Adipose tissue (tissue), 3 donors: ENCODE results near the gene EVA1A. TPM values are rescaled to one million over a fixed set of nuclear protein-coding genes. Genes with fewer than 3 reads are reported as not detected.

ENCODE experiments used
- H3K27ac ChIP-seq: one replicate; pipeline ENCODE4 v1.5.1; 2013; ENCODE audit warnings: low read depth, low read length
- WGBS, 3 donors: extraction: QIAGEN DNeasy Blood & Tissue Kit; methylation state at CpG; one replicate each; pipeline ENCODE4 v1.1.7; 2013; 5-methylcytosine and 5-hydroxymethylcytosine counted together
- polyA plus RNA-seq, 3 donors: library from polyadenylated mRNA; stranded (reverse); fragments of 200-250 nt; gene quantifications; one replicate each; pipeline ENCODE4 v1.2.3, GENCODE V29; 2013
- donor health status: healthy with polysubstance abuse.
- donor health status: Bipolar disorder and iron deficiency.
- donor health status: healthy.

The EVA1A gene
- polyA plus RNA-seq, 3 donors = 0.79 to 37.3 (median 2.4) TPM

GRCh38 chr2:75476761-75477160 lies 84.0 kb downstream of the EVA1A start:
- H3K27ac ChIP-seq = no peak overlapping the region
- 46 to 47% (median 46%) methylated on average over 2 of the region's 2 CpGs for WGBS, 3 donors

GRCh38 chr2:75475976-75476375 lies 84.8 kb downstream of the EVA1A start:
- no peak overlapping the region for H3K27ac ChIP-seq

GRCh38 chr2:75475049-75475448 lies 85.7 kb downstream of the EVA1A start:
- no peak overlapping the region for H3K27ac ChIP-seq
- WGBS, 3 donors = 70 to 77% (median 73%) methylated on average over 2 of the region's 2 CpGs

More at GRCh38 chr2:75475976-75476375, 84.8 kb downstream of the EVA1A start:
- 45 to 48% (median 46%) methylated on average over 2 of the region's 2 CpGs for WGBS, 3 donors

- WGBS, 3 donors = 76 to 83% (median 83%) methylated on average over 8 of the region's 8 CpGs
- H3K27ac ChIP-seq = no peak overlapping the region
Measured at GRCh38 chr2:75474115-75474514, 86.6 kb downstream of the EVA1A start.

GRCh38 chr2:75466708-75467311 lies 93.9 kb downstream of the EVA1A start:
- no peak overlapping the region for H3K27ac ChIP-seq
- 51 to 58% (median 52%) methylated on average over 3 of the region's 3 CpGs for WGBS, 3 donors

GRCh38 chr2:75465317-75465984 lies 95.3 kb downstream of the EVA1A start:
- no peak overlapping the region for H3K27ac ChIP-seq
- 33 to 74% (median 67%) methylated on average over 1 of the region's 1 CpG for WGBS, 3 donors

DNA sequence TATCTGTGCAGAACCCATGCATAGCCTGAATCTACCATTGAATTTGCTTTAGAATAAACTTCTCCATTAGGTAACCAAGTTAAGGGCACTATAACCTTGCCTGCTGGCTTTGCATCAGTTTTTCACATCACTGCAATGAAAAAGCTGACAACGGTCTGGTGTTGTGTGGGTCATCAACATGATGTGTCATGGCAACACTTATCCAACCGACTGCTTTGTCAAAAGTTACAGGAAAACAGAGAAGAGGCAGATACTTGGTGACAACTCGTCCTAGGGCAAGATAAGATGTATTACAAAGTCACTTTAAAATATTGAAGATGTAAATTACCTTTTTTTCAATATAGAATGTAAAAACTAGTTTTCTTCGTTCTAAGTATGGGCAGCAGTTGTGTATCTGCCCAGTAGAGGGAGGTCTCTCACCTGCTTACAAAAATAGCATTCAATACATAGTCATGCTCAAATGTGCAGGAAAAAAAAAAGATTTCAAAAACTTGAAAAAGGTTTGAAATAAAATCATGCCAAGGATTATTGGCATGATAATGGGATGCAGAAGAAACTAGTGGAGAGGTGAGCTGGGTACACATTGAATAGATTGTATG lies 96.3 kb downstream of the EVA1A start:
- 32 to 40% (median 38%) methylated on average over 4 of the region's 4 CpGs for WGBS, 3 donors
- H3K27ac ChIP-seq = no peak overlapping the region

DNA sequence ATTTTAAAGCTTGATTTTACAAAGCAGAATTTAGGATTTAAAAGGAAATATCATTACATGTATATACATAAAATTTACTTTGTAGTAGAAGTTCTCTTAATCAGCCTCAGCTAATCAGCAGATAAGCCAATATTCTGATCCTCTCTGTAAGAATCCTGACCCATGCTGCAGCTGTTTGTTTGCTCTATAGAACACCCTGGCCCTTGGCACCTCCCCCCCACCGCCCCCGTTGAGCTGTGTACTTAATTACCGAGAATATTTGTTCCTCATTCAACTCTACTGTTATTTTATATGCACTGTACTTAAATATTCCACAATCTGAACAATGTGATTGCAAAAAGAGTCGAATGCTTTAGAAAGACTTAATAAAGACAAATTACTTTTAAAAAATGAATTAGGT lies 98.0 kb downstream of the EVA1A start:
- no peak overlapping the region for H3K27ac ChIP-seq
- 41 to 62% (median 61%) methylated on average over 4 of the region's 4 CpGs for WGBS, 3 donors

DNA sequence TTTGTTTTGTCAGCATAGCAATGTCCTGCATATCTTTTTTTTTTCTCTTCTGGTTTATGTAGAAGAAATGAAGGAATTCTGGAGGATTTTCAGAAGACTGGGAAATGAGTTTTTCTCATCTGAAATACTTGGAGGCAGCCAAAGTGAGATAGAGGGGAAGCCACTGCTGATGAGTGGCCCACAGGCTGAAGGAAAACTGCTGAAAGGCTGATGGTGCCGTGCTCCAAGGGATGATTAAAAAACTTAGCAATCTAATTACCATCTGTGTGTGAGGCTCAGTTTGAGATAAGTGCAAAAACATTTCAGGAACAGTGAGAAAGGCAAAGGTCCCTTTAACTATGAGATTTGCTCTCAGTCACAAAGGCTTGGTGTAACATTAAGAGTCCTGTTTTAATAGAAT lies 98.5 kb downstream of the EVA1A start:
- 38 to 66% (median 57%) methylated on average over 1 of the region's 1 CpG for WGBS, 3 donors
- no peak overlapping the region for H3K27ac ChIP-seq

DNA sequence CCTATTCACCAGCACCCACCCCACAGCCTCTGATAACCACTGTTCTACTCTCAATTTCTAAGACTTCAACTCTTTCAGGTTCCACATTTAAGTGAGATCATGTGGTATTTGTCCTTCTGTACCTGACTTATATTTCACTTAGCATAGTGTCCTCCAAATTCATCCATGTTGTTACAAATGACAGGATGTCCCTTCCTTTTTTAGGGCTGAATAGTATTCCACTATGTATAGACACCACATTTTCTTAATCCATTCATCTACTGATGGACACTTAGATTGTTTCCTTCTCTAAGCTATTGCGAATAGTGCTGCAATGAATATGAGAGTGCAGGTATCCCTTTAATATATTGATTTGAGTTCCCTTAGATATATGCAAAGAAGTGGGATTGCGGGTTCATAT lies 100.1 kb downstream of the EVA1A start:
- 97 to 99% (median 99%) methylated on average over 2 of the region's 2 CpGs for WGBS, 3 donors
- no peak overlapping the region for H3K27ac ChIP-seq

DNA sequence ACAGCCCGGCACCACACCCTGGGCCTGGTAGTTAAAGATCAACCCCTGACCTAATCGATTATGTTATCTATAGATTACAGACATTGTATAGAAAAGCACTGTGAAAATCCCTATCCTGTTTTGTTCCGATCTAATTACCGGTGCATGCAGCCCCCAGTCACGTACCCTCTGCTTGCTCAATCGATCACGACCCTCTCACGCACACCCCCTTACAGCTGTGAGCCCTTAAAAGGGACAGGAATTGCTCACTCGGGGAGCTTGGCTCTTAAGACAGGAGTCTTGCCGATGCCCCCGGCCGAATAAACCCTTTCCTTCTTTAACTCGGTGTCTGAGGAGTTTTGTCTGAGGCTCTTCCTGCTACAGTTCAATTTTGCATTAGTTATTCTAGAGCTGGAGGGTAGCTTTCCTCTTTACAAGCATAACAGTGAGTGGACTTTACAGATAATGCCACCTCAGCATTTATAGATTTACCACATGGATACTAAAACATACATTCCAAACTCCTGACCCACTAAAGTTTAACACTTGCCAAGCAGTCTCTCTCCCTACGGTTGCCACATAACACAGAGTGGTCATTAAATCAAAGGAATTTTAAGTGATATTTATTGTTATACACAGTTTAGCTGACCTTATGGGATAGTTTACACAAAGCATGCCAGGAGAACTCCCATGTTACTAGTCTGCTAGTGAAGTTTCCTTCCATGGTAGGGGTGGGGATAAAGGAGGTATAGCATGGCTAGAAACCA lies 101.0 kb downstream of the EVA1A start:
- 57 to 83% (median 79%) methylated on average over 14 of the region's 14 CpGs for WGBS, 3 donors
- no peak overlapping the region for H3K27ac ChIP-seq

GRCh38 chr2:75458201-75458600 lies 102.5 kb downstream of the EVA1A start:
- no peak overlapping the region for H3K27ac ChIP-seq
- WGBS, 3 donors = 85 to 93% (median 90%) methylated on average over 1 of the region's 1 CpG

- 80 to 84% (median 83%) methylated on average over 4 of the region's 4 CpGs for WGBS, 3 donors
- no peak overlapping the region for H3K27ac ChIP-seq
Measured at GRCh38 chr2:75456825-75457224, 103.9 kb downstream of the EVA1A start.

GRCh38 chr2:75456111-75456510 lies 104.6 kb downstream of the EVA1A start:
- 90 to 97% (median 91%) methylated on average over 3 of the region's 3 CpGs for whole genome bisulfite sequencing, 3 donors
- no peak overlapping the region for H3K27ac ChIP-seq

- no peak overlapping the region for H3K27ac ChIP-seq
- 64 to 74% (median 71%) methylated on average over 2 of the region's 2 CpGs for WGBS, 3 donors
Measured at GRCh38 chr2:75454241-75454620, 106.5 kb downstream of the EVA1A start.

GRCh38 chr2:75453384-75454240 lies 107.1 kb downstream of the EVA1A start:
- H3K27ac ChIP-seq = no peak overlapping the region
- WGBS, 3 donors = 67 to 75% (median 70%) methylated on average over 5 of the region's 5 CpGs

- H3K27ac ChIP-seq = no peak overlapping the region
- WGBS, 3 donors = 82 to 95% (median 87%) methylated on average over 1 of the region's 1 CpG
Measured at GRCh38 chr2:75450068-75450467, 110.7 kb downstream of the EVA1A start.

DNA sequence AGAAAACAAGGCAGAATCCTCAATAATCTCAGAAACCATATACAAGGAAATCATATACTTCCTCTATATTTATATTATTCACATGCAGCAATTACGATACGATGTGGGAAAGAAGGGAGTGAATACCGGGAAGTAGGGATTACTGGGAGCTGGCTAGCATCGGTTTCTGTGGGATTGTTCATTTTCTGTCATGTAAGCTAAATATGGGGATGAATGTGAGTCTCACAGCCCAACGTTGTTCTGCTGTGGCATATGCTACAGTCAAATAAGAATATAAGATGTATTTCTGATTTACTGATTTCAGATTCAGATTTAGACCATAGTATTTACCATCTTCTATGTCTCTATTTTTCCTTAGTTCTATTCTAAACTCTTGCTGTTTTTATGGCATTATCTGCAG lies 113.6 kb downstream of the EVA1A start:
- no peak overlapping the region for H3K27ac ChIP-seq
- WGBS, 3 donors = 87 to 94% (median 89%) methylated on average over 5 of the region's 5 CpGs
